Right renal cortex interstitium (tissue), 3 donors: ENCODE results near the gene BCAN. TPM values are rescaled to one million over a fixed set of nuclear protein-coding genes. Genes with fewer than 3 reads are reported as not detected.
"Not testable (repeated sequence)": the region's sequence is repeated elsewhere in the genome, so short reads cannot be mapped to it uniquely, and the experiment has no call there.

Experiments
- DNase-seq, 3 donors: peaks; one replicate each; pipeline ENCODE4 v3.0.0-alpha.2; 2013; ENCODE audit warnings: low read depth in 3 of 3, low spot score in 2 of 3
- polyA plus RNA-seq, 3 donors: library from polyadenylated mRNA; unstranded; fragments of 120-200 nt; gene quantifications; one replicate each; pipeline ENCODE4 v1.2.1, GENCODE V29; 2013; ENCODE audit not compliant: insufficient read length in 3 of 3

The BCAN gene
- under 1 TPM; 0.11 to 0.29 (median 0.28) TPM for polyA plus RNA-seq

- no peak for DNase-seq
Measured at GRCh38 chr1:156641761-156642264, at the start of gene BCAN. Gene BCAN, plus strand, starts transcription at chr1:156642117. Its CDS starts 3,938 bp downstream, at chr1:156646055.

- no peak for DNase-seq
Measured at GRCh38 chr1:156592158-156592909, 49.6 kb upstream of the BCAN start.

- no peak for DNase-seq
Measured at GRCh38 chr1:156592910-156593660, 48.8 kb upstream of the BCAN start.

- no peak for DNase-seq
Measured at GRCh38 chr1:156593661-156593989, 48.3 kb upstream of the BCAN start.

- no peak for DNase-seq
Measured at GRCh38 chr1:156594190-156594589, 47.7 kb upstream of the BCAN start.

- no peak for DNase-seq
Measured at GRCh38 chr1:156595016-156595415, 46.9 kb upstream of the BCAN start.

GRCh38 chr1:156596426-156596825 lies 45.5 kb upstream of the BCAN start:
- DNase-seq: no peak

- no peak for DNase-seq
Measured at GRCh38 chr1:156598125-156598524, 43.8 kb upstream of the BCAN start.

GRCh38 chr1:156598731-156599432 lies 43.0 kb upstream of the BCAN start:
- DNase-seq: no peak

- DNase-seq: no peak
Measured at GRCh38 chr1:156599811-156600210, 42.1 kb upstream of the BCAN start.

GRCh38 chr1:156600733-156601121 lies 41.2 kb upstream of the BCAN start:
- DNase-seq: no peak

GRCh38 chr1:156601122-156601830 lies 40.6 kb upstream of the BCAN start, which contains the start of gene GPATCH4:
Gene GPATCH4, minus strand, starts transcription at chr1:156601479.
- DNase-seq: peak in 2 of 3 donors; percentile 77 to 78

GRCh38 chr1:156601892-156602291 lies 40.0 kb upstream of the BCAN start:
- DNase-seq: no peak

- DNase-seq: no peak
Measured at GRCh38 chr1:156602557-156602993, 39.3 kb upstream of the BCAN start.

GRCh38 chr1:156607344-156607743 lies 34.6 kb upstream of the BCAN start:
- DNase-seq: not testable (repeated sequence)

- DNase-seq: no peak
Measured at GRCh38 chr1:156608036-156608674, 33.8 kb upstream of the BCAN start.

- no peak for DNase-seq
Measured at GRCh38 chr1:156608981-156609380, 32.9 kb upstream of the BCAN start.

GRCh38 chr1:156610072-156610471 lies 31.8 kb upstream of the BCAN start:
- not testable (repeated sequence) for DNase-seq

- DNase-seq: no peak
Measured at GRCh38 chr1:156612666-156613065, 29.3 kb upstream of the BCAN start.

GRCh38 chr1:156615946-156616345 lies 26.0 kb upstream of the BCAN start:
- DNase-seq: no peak
